Right renal cortex interstitium (tissue), 3 donors: ENCODE data around the gene FNBP1. TPM values are rescaled to one million over a fixed set of nuclear protein-coding genes. Genes with fewer than 3 reads are reported as not detected.
"Not testable (repeated sequence)": the region's sequence is repeated elsewhere in the genome, so short reads cannot be mapped to it uniquely, and the experiment has no call there.

Experiments
- DNase-seq, 3 donors: peaks; one replicate each; pipeline ENCODE4 v3.0.0-alpha.2; 2013; ENCODE audit warnings: low read depth in 3 of 3, low spot score in 2 of 3
- polyA plus RNA-seq, 3 donors: library from polyadenylated mRNA; unstranded; fragments of 120-200 nt; gene quantifications; one replicate each; pipeline ENCODE4 v1.2.1, GENCODE V29; 2013; ENCODE audit not compliant: insufficient read length in 3 of 3

Gene FNBP1
- polyA plus RNA-seq, 3 donors: 45.0 to 51.4 (median 51.1) TPM

DNA sequence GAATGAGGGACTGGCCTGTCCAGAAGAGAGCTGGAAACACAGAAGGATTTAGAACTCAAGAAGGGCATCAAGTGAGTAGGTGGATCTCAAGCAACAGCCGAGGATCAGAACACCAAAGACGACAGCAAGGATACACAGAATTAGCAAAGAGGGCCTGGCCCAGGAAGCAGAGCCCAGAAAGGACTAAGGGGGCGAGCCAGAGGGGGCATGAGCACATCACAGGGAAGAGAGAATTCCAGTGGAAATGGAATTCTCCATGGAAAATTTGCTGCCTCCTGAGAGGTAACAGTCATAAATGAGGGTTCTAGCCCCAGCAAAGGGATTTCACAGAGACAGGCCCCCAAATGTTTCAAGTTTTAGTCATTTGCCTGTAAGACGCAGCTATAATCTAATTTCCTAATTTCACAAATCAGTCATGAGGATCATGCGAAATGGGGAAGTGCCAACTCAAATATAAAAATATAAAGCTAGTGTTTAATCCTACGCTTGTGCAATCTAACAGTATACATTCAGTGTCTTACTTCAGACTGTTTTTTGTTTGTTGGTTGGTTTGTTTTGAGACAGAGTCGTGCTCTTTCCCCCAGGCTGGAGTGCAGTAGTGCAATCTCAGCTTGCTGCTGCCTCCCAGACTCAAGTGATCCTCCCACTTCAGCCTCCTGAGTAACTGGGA is 46.7 kb downstream of the FNBP1 start:
- no peak for DNase-seq

DNA sequence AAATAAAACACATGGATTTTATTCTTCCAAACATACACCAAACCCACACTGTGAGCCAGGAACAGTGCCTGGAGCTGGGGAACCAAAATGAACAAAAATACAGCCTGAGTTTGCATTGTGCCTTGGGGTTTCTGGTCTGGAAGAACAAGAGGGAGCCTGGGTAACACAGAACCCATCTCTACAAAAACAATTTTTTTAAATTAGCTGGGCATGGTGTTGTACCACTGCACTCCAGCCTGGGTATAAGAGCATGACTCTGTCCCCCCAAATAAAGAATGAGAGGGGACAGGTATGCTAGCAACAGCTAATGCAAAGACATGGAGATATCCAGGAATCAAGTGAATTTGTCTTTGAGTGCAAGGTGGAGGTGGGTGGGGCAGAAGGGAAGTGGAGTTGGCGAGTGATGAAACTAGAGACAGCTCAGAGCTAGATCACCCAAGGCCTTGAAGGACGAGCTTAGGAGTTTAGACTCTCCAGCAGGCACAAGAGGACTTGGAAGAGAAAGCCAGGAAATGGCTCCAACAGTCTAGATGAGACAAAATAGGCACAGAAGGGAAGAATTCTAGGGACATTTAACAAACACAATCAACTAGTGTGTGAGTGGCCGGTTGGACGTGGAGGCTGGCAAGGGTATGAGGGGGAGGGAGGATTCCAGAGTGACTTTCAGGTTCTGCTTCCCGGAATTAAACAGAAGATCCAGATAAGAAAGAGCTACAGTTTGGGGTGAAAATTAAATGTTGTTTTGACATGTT is 47.4 kb downstream of the FNBP1 start:
- no peak for DNase-seq

DNA sequence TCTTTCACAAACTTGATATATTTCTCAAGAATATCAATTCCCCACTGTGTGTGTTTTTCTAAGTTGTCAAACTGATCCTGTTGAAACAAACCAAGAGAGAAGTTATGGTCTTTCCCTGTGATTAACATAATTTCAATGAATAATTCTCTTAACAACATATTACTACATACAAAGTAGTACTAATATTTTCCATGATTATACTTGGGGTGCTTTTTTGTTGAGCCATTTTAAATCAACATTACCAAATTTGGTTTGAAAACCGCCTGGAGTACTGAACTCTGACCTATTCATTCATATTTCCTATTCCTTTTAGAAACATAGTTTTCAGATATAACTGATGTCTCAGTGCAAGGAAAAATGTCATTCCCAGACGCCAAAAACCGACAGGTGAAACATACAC is 48.1 kb downstream of the FNBP1 start:
- DNase-seq: no peak

DNA sequence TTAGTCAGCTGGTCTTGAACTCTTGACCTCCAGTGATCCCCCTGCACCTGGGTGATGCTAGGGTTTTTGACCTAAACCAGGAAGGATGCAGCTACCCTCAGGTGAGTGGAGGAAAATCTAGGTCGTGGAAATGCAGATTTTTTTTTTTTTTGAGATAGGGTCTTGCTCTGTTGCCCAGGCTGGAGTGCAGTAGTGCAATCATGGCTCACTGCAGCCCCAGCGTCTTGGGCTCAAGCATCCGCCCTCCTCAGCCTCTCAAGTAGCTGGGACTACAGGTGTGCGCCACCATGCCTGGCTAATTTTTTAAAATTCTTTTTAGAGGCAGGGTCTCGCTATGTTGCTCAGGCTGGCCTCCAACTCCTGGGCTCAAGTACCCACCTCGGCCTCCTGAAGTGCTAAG is 51.9 kb downstream of the FNBP1 start:
- DNase-seq: not testable (repeated sequence)

DNA sequence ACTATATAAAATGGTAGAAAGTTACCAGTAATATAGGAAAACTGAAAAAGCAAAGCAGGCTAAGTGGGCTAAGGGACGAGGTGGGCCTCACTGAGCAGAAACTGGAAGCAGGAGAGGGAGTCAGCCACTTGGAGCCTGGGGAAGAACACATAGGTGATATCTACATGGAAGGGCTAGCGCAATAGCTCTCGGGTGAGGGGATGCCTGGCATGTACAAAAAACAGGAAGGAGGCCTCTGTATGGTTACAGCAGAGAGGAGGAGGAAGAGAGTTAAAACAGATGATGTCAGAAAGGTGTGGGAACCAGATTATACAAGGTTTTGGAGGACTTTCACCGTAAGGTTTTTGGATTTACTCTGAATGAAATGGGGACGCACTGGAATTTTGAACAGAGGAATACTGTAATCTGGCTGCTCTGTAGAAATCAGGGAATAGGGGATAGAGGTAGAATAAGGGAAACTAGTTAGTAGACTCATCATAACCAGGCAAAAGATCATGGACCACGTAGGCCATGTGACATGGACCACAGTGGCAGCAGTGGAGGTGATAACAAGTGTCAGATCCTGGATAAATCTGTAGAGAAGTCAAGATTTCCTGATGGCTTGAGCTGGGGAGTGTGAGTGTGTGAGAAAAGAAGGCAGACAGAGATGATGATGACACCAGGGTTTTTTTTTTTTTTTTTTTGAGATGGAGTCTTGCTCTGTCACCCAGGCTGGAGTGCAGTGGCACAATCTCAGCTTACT is 52.5 kb downstream of the FNBP1 start:
- no peak for DNase-seq

DNA sequence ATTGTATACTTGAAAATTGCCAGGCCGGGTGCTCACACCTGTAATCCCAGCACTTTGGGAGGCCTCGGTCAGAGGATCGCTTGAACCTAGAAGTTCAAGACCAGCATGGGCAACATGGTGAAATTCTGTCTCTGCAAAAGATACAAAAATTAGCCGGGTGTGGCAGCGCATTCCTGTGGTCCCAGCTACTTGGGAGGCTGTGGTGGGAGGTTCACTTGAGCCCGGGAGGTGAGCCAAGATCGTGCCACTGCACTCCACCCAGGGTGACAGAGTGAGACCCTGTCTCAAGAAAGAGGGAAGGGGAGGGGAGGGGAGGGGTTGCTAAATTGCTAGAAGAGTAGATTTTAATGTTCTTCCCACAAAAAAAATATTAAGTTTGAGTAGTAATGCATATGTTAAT is 53.2 kb downstream of the FNBP1 start:
- no peak for DNase-seq

DNA sequence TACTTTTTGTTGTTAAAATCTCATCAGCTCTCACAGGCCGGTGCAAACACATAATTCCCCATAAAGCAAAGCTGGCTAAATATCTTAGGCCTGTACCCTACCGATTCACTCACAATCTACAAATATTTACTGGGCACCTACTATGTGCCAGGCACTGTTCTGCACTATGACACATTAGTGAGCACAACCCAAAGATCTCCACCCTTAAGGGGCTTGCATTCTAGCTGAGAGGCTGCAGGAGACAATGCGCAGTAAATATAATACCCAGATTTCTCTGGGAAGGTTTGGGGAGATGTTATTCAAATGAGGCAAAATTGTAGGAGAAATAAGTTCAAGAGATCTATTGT is 53.7 kb downstream of the FNBP1 start:
- DNase-seq: no peak

DNA sequence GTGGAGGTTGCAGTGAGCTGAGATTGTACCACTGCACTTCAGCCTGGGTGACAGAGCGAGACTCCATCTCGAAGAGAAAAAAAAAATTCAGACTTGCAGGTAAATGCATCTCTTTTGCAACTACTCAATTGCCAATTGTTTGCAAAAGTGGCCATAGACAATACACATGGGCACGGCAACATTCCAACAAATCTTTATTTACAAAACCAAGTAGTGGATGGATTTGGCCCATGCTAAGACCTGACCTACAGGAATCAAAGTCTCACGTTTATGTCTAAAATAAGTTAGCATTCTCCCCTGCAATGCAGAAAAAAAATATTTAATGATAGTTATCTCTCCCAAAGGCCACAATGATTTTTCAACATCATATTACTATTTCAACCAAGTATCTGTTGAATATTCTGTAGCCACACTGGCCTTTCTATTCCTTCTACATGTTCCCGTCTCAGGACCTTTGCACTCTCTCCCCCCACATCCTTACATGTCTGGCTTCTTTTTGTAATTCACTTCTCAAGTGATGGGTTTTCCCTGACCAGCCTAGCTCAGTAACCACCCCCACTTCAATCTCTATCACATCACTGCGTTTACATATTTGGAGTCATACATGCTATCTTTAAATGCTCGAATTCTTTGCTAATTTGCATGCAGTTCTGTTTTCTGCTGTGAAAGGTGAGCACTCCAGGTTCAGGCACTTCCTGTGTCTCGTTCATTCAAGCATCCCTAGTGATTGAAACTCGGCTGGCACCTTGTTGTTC is 54.2 kb downstream of the FNBP1 start:
- no peak for DNase-seq

DNA sequence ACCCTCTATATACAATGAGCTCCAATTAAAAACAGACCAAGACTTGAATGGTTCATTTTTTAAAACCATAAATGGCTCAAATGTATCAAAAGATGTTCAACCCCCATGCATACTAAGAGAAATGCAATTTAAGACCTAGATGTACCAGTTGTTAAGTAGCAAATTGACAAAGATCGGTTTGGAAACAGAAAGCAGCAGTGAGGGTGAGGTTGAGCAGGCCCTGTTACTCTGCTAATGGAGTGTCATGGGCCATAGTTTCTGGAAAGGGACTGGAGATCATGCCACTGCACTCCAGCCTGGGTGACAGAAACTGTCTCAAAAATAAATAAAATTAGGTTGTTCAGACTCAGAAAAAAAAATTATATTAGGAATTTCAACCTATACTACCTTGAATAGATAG is 55.0 kb downstream of the FNBP1 start:
- no peak for DNase-seq

DNA sequence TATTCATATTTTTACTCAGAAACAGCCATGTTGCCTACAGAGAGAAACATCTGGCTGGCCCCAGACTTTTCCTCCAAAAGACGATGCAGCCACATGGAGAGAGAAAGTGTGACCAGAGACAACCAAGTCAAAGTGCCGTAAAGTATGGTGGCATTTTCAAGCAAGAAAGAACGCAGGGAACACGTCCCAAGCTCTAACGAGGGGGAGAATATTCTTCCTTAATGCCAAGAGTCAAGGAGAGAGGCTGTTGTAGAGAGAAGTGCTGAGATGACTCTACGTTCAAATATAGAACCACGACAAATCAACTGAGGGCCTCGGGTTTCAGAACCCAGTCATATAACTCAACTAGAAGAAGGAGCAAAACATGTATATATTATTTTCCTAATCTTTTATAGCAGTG is 55.9 kb downstream of the FNBP1 start:
- DNase-seq: no peak

DNA sequence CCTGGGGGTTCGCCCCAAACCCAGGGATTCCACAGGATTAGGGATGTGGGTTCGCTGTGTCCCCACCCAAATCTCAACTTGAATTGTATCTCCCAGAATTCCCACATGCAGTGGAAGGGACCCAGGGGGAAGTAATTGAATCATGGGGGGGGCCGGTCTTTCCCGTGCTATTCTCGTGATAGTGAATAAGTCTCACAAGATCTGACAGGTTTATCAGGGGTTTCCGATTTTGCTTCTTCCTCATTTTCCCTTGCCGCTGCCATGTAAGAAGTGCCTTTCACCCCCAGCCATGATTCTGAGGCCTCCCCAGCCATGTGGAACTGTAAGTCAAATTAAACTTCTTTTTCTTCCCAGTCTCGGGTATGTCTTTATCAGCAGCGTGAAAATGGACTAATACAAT is 58.4 kb downstream of the FNBP1 start:
- not testable (repeated sequence) for DNase-seq

DNA sequence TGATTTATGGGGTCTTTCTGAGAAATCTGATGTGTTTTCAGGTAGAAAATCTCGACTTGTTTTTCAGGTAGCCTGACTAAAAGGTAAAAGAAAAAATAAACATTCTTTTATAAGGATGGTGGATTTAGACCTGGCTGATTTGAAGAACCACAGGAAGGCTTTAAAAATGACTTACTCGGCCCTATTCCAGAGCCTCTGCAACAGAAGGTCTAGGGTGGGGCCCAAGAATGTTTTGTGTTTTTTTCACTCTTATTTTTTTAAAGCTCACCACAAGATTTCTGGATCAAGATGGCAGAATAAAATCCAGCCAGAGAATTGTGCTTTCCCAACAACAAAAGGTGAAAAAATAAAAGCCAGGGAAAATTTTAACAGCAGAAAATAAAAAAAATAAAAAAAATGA is 59.1 kb downstream of the FNBP1 start:
- DNase-seq: no peak

DNA sequence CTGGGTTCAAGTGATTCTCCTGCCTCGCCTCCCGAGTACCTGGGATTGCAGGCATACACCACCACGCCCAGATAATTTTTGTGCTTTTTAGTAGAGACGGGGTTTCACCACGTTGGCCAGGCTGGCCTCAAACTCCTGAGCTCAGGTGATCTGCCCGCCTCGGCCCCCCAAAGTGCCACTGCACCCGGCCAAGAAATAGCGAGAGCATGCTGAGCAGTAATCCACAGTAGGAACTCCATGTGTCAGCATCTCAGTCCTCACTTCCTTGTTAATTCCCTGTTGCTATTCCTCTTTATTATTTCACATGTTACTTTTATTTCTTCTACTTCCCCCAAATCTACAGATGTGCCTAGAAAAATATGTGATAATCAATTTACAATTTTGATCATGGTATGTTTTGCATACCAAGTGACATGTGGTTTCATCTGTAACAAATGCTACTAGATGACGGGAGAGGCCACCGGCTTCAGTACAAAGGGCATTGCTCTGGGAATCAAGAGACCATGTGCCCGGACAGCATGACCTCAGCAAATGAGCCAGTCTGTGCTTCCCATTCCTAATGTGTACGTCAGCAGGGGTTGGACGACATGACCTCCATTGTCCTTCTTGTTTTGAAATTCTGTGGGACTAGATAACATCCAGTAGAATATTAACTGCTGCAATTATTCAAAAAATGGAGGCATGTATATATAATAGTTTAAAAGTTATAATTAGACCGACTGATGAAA is 61.6 kb downstream of the FNBP1 start:
- DNase-seq: no peak

DNA sequence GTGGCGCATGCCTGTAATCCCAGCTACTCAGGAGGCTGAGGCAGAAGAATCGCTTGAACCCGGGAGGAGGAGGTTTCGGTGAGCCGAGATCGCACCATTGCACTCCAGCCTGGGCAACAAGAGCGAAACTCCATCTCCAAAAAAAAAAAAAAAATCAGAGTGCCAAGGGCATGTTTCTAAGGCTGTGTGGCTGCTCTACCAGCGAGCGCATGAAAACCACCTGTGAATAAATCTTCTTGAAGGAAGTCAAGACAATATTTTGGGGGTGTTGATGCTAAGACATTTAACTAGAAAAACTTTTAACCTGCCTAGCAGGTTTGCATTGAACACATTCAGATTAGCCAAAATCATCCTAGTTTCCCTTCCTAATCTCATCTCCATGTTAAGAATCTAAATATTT is 62.8 kb downstream of the FNBP1 start:
- not testable (repeated sequence) for DNase-seq

DNA sequence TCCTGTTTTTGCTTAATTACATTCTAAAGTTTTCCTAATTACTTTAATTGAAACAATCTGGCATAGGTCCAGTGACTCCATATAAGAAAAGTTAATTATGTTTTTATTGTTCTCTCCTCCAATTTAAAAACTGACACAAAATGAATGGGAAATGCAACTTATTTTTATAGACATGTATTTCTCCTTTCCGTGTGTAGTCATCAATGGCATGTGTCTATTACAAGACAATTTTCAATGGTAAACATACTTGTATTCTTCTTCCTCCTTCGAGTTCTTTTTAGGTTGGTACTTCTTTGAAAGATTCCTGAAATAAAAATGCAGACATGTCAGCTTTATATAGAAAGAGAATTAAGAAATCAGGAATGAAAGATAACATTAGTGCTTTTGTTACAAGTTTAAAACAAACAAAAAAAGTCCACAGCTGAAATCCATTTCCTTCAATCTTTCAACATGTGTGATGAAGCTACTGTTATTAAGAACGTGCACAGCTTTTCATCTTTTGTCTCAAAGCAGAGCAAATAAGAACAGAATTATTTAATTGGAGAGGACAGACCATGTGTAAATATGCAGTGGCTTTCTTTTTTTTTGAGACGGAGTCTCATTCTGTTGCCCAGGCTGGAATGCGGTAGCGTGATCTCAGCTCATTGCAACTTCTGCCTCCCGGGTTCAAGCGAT is 63.8 kb downstream of the FNBP1 start:
- no peak for DNase-seq

DNA sequence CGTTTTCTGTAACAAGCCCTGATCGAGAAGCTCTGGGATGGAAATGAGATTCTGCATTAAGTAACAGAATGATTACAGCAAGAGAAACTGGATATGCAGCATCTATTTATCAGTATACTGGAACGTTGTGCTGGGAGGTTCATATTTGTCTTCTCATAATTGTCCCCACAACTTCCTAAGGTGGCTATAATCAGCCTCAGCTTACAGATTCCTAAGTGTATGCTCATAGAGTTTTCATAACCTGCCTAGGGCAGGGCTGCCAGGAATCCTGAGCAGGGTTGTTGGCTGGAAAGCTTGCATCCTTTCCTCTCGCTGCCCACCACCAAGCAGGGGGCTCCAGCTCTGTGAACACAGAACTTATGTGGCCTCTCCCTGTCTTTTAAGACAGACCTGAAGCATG is 70.2 kb downstream of the FNBP1 start:
- no peak for DNase-seq

DNA sequence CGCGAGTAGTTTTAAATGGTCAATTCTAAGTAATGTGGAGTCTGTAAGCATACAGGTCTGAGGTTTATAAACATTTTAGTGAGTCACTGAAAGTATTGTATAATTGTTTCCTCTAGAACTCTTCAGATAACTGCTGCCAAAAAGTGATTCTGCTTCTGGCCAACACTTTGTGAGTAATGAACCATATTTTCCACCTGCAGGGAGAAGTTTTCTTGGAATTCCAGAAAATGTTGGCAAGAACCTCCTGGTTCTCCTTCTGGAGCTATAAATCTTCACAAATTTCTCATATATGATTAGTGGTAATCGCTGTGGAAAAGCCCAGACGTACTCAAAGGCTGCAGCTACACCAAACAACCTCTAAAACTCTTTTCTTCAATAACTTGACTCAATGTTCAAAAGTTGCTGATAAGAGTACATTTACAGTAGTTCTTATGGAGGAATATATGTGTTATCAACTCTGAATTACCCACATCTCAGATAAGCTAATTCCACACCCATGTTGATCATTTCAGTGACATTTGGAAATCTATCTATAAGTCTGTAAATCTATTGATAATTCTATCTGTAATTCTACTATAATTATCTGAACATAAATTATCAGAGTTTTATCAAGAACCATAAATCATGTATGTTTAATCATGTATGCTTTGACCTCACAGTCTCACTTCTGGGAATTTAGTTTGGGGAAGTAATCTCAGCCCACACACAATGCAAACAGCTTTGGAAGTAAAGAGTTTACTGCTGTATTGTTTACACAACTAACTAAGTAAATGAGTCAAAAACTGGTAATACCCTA is 74.1 kb downstream of the FNBP1 start:
- DNase-seq: no peak

DNA sequence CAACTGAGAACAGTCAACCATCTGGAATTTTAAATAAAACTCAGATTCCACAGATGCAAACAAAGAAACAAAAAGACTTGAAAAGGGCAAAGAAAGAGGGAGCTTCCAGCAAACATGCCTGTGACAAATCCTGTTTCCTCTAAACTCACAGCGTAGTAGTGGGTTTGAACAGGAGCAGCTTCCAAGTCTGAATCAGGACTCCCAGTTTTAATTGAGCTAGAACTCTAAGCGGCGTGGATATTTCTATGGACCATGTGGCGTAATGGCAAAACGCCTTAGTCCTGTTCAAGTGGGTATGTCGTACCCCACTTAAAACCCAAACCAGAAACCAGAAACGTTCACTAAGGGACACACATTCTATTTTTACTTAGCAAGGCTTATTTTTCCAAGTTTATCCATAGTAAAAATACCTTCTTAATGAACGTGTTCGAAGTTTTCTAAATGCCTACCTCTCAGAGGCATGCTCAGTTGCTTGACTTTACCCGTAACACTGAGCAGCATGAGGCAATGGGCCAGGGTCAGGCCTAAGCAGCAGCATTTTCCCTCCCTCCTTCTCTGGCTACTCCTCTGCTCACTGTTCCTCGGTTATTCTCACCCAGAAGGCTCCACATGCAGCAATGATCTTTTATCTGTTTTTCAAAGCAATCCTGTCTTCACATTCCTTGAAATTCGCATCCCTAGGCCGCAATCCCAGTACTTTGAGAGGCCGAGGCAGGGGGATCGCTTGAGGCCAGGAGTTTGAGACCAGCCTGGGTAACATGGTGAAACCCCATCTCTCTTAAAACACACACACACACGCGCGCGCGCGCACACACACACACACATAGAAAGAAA is 77.9 kb downstream of the FNBP1 start:
- no peak for DNase-seq
